Suprapubic skin (tissue), 4 donors: ENCODE measurements around the gene CTNNBL1. TPM values are rescaled to one million over a fixed set of nuclear protein-coding genes. Genes with fewer than 3 reads are reported as not detected.

Experiments used
- DNase-seq, 2 donors: peaks; one replicate each; pipeline ENCODE4 v3.0.0-alpha.2; 2019; ENCODE audit warnings: low spot score in 2 of 2
- H3K27ac ChIP-seq: fragments of 200-600 bp; sonication (generic); one replicate; pipeline ENCODE4 v1.5.1; 2019
- H3K27me3 ChIP-seq: fragments of 200-600 bp; sonication (generic); one replicate; pipeline ENCODE4 v1.5.1; 2019
- H3K36me3 ChIP-seq: fragments of 200-600 bp; sonication (generic); one replicate; pipeline ENCODE4 v1.5.1; 2019
- H3K4me1 ChIP-seq: fragments of 200-600 bp; sonication (generic); one replicate; pipeline ENCODE4 v1.5.1; 2019
- H3K4me3 ChIP-seq: fragments of 200-600 bp; sonication (generic); one replicate; pipeline ENCODE4 v1.5.1; 2019; ENCODE audit warnings: mild to moderate bottlenecking
- H3K9me3 ChIP-seq: fragments of 200-600 bp; sonication (generic); one replicate; pipeline ENCODE4 v1.5.1; 2019
- CTCF ChIP-seq, 2 donors: fragments of 200-600 bp in 1 of 2; fragments of 450-650 bp in 1 of 2; sonication (generic) in 1 of 2; IDR thresholded peaks; one replicate each; pipeline ENCODE4 v1.5.1; 2016 to 2019; ENCODE audit warnings: antibody characterized with exemption in 2 of 2, mild to moderate bottlenecking in 1 of 2, moderate library complexity in 1 of 2
- EP300 ChIP-seq: sonication (generic); formaldehyde crosslinking; IDR thresholded peaks from one replicate; pipeline ENCODE4 v1.6.1; 2017; ENCODE audit warnings: antibody characterized with exemption
- POLR2A ChIP-seq, 2 donors: fragments of 450-650 bp; IDR thresholded peaks; one replicate each; pipeline ENCODE4 v1.6.1; 2017; ENCODE audit warnings: antibody characterized with exemption in 2 of 2, mild to moderate bottlenecking in 2 of 2, moderate library complexity in 2 of 2
- POLR2AphosphoS5 ChIP-seq, 3 donors: sonication (generic); formaldehyde crosslinking; IDR thresholded peaks; one replicate each; pipeline ENCODE4 v1.6.1; 2017; ENCODE audit warnings: antibody characterized with exemption in 3 of 3
- WGBS: methylation state at CpG from one replicate; pipeline ENCODE4 v1.1.5; 2018; 5-methylcytosine and 5-hydroxymethylcytosine counted together
- total RNA-seq, 4 donors: library from RNA; depleted of rRNA; stranded (reverse); fragments of >200 nt; gene quantifications; one replicate each; pipeline ENCODE4 v1.1.0, GENCODE V29; 2016

The CTNNBL1 gene
- total RNA-seq, 4 donors from 2014 or later = 17.2 to 27.4 (median 26.1) TPM

GRCh38 chr20:37829128-37829527 is 135.3 kb downstream of the CTNNBL1 start:
- no peaks in the 10 kb centered on the region for H3K36me3 ChIP-seq
- H3K27me3 ChIP-seq = no peaks in the 10 kb centered on the region
- WGBS = 95% methylated on average over 3 of the region's 3 CpGs
- no peaks in the 10 kb centered on the region for H3K4me1 ChIP-seq
- DNase-seq = no peak
- no peak overlapping the region for H3K4me3 ChIP-seq
- H3K9me3 ChIP-seq = no peaks in the 10 kb centered on the region
- TF ChIP-seq CTCF (IDR thresholded peaks at IDR 0.05) = no peak
- TF ChIP-seq POLR2AphosphoS5 (IDR thresholded peaks at IDR 0.05) = no peak
- no peak for TF ChIP-seq POLR2A (IDR thresholded peaks at IDR 0.05)
- no peak for TF ChIP-seq EP300
- H3K27ac ChIP-seq = no peak overlapping the region

GRCh38 chr20:37833221-37833896 is 139.5 kb downstream of the CTNNBL1 start:
- TF ChIP-seq POLR2A (IDR thresholded peaks at IDR 0.05) (no peak), POLR2AphosphoS5 (IDR thresholded peaks at IDR 0.05) (no peak), EP300 (no peak), CTCF (IDR thresholded peaks at IDR 0.05) (no peak)
- Histone ChIP-seq H3K36me3 (no peaks in the 10 kb centered on the region), H3K9me3 (no peaks in the 10 kb centered on the region), H3K27ac (no peak overlapping the region), H3K4me1 (no peaks in the 10 kb centered on the region), H3K4me3 (no peak overlapping the region), H3K27me3 (no peaks in the 10 kb centered on the region)
- 90% methylated on average over 8 of the region's 8 CpGs for WGBS
- no peak for DNase-seq

GRCh38 chr20:37836926-37837325 is 143.1 kb downstream of the CTNNBL1 start:
- WGBS = 72% methylated on average over 5 of the region's 5 CpGs
- H3K36me3 ChIP-seq = peaks cover 13% of the 10 kb centered on the region
- TF ChIP-seq POLR2A (IDR thresholded peaks at IDR 0.05) = no peak
- TF ChIP-seq EP300 = no peak
- no peak for TF ChIP-seq CTCF (IDR thresholded peaks at IDR 0.05)
- no peak for TF ChIP-seq POLR2AphosphoS5 (IDR thresholded peaks at IDR 0.05)
- H3K4me3 ChIP-seq = no peak overlapping the region
- H3K4me1 ChIP-seq = no peaks in the 10 kb centered on the region
- no peaks in the 10 kb centered on the region for H3K27me3 ChIP-seq
- no peak overlapping the region for H3K27ac ChIP-seq
- no peaks in the 10 kb centered on the region for H3K9me3 ChIP-seq
- no peak for DNase-seq

GRCh38 chr20:37837924-37838323 is 144.1 kb downstream of the CTNNBL1 start:
- DNase-seq = no peak
- no peaks in the 10 kb centered on the region for H3K9me3 ChIP-seq
- TF ChIP-seq POLR2A (IDR thresholded peaks at IDR 0.05) (no peak), EP300 (no peak), CTCF (IDR thresholded peaks at IDR 0.05) (no peak), POLR2AphosphoS5 (IDR thresholded peaks at IDR 0.05) (no peak)
- no peaks in the 10 kb centered on the region for H3K27me3 ChIP-seq
- H3K4me1 ChIP-seq = no peaks in the 10 kb centered on the region
- H3K4me3 ChIP-seq = no peak overlapping the region
- WGBS = 75% methylated on average over 8 of the region's 8 CpGs
- no peak overlapping the region for H3K27ac ChIP-seq
- H3K36me3 ChIP-seq = peaks cover 23% of the 10 kb centered on the region

GRCh38 chr20:37838769-37839431 is 145.1 kb downstream of the CTNNBL1 start:
- no peaks in the 10 kb centered on the region for H3K27me3 ChIP-seq
- DNase-seq = no peak
- H3K27ac ChIP-seq = no peak overlapping the region
- no peaks in the 10 kb centered on the region for H3K4me1 ChIP-seq
- no peak overlapping the region for H3K4me3 ChIP-seq
- WGBS = 85% methylated on average over 6 of the region's 6 CpGs
- TF ChIP-seq CTCF (IDR thresholded peaks at IDR 0.05) = no peak
- no peak for TF ChIP-seq POLR2AphosphoS5 (IDR thresholded peaks at IDR 0.05)
- no peak for TF ChIP-seq EP300
- no peak for TF ChIP-seq POLR2A (IDR thresholded peaks at IDR 0.05)
- no peaks in the 10 kb centered on the region for H3K9me3 ChIP-seq
- peaks cover 30% of the 10 kb centered on the region for H3K36me3 ChIP-seq
